Measurements from ENCODE around the gene SS18L1. TPM values are rescaled to one million over a fixed set of nuclear protein-coding genes. Genes with fewer than 3 reads are reported as not detected.

Gene SS18L1
- total and polyA plus RNA-seq, 2 donors (not counting 1 experiment from before 2014, with no cell fraction given) = 4.7 to 7.4 TPM

DNA sequence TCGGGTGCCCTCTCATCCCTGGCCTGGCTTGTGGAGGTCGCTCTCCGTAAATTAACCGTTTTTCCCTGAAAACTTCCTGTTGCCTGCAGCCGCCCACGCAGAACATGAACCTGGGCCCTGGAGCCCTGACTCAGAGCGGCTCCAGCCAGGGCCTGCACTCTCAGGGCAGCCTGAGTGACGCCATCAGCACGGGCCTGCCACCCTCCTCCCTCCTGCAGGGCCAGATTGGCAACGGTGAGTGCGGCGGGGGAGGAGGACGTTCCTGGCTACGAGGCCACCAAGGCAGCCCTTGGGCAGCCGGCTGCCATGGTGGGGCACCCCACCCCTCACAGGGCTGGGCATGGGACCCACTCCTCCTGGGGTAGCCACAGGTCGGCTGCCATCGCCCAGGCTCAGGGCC is 17.8 kb downstream of the SS18L1 start:
- Histone ChIP-seq H4K20me1 (ENCODE audit: control insufficient read depth, extremely low read depth, insufficient read depth, low read length) (no peaks in the 10 kb centered on the region), H3K9me3 (ENCODE audit: control insufficient read depth, insufficient read depth, low read depth, low read length) (no peaks in the 10 kb centered on the region), H3K27ac (ENCODE audit: insufficient read depth, low read length) (no peak overlapping the region), H3K27me3 (ENCODE audit: control insufficient read depth, insufficient read depth, low read length) (no peaks in the 10 kb centered on the region), H3K79me2 (ENCODE audit: control insufficient read depth, insufficient read depth, low read length) (peaks cover 15% of the 10 kb centered on the region), H3K36me3 (ENCODE audit: control insufficient read depth, insufficient read depth, low read length) (peaks cover 18% of the 10 kb centered on the region), H2AFZ (ENCODE audit: low read length) (no peak overlapping the region), H3K4me2 (ENCODE audit: extremely low read depth, insufficient read depth, low read length) (no peak overlapping the region), H3K9ac (ENCODE audit: insufficient read depth, low read length) (no peak overlapping the region), H3K4me1 (ENCODE audit: control insufficient read depth, extremely low read depth, insufficient read depth, low read length) (peaks cover 4% of the 10 kb centered on the region), H3K4me3 (replicated peaks in 1 of 4; ENCODE audit: control extremely low read depth in 1 of 4, insufficient read depth in 1 of 4, low read depth in 3 of 4, low read length in 4 of 4) (no peak overlapping the region)
- DNase-seq (ENCODE audit: low read depth in 2 of 2) = peak in 1 of 2 donors; percentile 92
- no peak for TF ChIP-seq EZH2 (IDR thresholded peaks at IDR 0.05; ENCODE audit: low read length, missing control alignments)
- TF ChIP-seq, protein P1, sequence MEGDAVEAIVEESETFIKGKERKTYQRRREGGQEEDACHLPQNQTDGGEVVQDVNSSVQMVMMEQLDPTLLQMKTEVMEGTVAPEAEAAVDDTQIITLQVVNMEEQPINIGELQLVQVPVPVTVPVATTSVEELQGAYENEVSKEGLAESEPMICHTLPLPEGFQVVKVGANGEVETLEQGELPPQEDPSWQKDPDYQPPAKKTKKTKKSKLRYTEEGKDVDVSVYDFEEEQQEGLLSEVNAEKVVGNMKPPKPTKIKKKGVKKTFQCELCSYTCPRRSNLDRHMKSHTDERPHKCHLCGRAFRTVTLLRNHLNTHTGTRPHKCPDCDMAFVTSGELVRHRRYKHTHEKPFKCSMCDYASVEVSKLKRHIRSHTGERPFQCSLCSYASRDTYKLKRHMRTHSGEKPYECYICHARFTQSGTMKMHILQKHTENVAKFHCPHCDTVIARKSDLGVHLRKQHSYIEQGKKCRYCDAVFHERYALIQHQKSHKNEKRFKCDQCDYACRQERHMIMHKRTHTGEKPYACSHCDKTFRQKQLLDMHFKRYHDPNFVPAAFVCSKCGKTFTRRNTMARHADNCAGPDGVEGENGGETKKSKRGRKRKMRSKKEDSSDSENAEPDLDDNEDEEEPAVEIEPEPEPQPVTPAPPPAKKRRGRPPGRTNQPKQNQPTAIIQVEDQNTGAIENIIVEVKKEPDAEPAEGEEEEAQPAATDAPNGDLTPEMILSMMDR (conservative IDR thresholded peaks at IDR 0.05 in 1 of 2, IDR thresholded peaks at IDR 0.05 in 1 of 2; ENCODE audit: low read depth in 1 of 2, low read length in 2 of 2) = no peak

DNA sequence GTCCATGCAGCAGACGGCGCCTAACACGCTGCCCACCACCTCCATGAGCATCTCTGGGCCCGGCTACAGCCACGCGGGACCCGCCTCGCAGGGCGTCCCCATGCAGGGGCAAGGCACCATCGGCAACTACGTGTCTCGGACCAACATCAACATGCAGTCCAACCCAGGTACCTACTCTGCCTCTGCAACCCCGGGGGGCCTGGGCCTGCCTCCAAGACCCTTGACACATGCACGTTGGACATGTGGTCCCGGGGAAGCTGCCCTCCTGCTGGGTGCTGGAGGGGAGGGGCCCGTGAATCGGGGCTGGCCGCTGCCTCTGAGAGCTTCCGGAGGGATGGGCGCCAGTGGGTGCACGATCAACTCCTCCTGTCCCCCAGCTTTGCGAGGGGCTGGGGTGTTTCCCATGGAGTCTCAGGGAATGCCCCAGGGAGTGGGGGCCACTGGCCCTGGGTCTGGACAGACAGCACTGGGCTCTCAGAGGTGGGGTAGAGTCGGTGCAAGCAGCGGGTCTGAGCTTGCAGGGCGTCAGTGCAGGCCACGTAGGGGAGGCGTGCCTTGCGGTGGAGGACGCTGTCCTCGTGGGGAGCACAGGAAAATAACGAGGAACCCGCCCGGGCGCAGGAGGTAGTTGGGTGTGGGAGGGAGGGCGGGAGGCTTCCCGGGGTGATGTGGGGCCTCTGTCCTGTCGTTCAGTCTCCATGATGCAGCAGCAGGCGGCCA is 19.4 kb downstream of the SS18L1 start:
- no peak overlapping the region for H3K4me3 ChIP-seq (replicated peaks in 1 of 4; ENCODE audit: control extremely low read depth in 1 of 4, insufficient read depth in 1 of 4, low read depth in 3 of 4, low read length in 4 of 4)
- H3K27ac ChIP-seq (ENCODE audit: insufficient read depth, low read length) = no peak overlapping the region
- no peak overlapping the region for H2AFZ ChIP-seq (ENCODE audit: low read length)
- no peak overlapping the region for H3K4me2 ChIP-seq (ENCODE audit: extremely low read depth, insufficient read depth, low read length)
- H3K27me3 ChIP-seq (ENCODE audit: control insufficient read depth, insufficient read depth, low read length) = no peaks in the 10 kb centered on the region
- TF ChIP-seq, protein P1 (conservative IDR thresholded peaks at IDR 0.05 in 1 of 2, IDR thresholded peaks at IDR 0.05 in 1 of 2; ENCODE audit: low read depth in 1 of 2, low read length in 2 of 2) = no peak
- TF ChIP-seq EZH2 (IDR thresholded peaks at IDR 0.05; ENCODE audit: low read length, missing control alignments) = no peak
- no peak for DNase-seq (ENCODE audit: low read depth in 2 of 2)
- peaks cover 4% of the 10 kb centered on the region for H3K4me1 ChIP-seq (ENCODE audit: control insufficient read depth, extremely low read depth, insufficient read depth, low read length)
- H3K9ac ChIP-seq (ENCODE audit: insufficient read depth, low read length) = no peak overlapping the region
- H3K9me3 ChIP-seq (ENCODE audit: control insufficient read depth, insufficient read depth, low read depth, low read length) = no peaks in the 10 kb centered on the region
- H3K79me2 ChIP-seq (ENCODE audit: control insufficient read depth, insufficient read depth, low read length) = peaks cover 3% of the 10 kb centered on the region
- no peaks in the 10 kb centered on the region for H4K20me1 ChIP-seq (ENCODE audit: control insufficient read depth, extremely low read depth, insufficient read depth, low read length)
- H3K36me3 ChIP-seq (ENCODE audit: control insufficient read depth, insufficient read depth, low read length) = peaks cover 21% of the 10 kb centered on the region

DNA sequence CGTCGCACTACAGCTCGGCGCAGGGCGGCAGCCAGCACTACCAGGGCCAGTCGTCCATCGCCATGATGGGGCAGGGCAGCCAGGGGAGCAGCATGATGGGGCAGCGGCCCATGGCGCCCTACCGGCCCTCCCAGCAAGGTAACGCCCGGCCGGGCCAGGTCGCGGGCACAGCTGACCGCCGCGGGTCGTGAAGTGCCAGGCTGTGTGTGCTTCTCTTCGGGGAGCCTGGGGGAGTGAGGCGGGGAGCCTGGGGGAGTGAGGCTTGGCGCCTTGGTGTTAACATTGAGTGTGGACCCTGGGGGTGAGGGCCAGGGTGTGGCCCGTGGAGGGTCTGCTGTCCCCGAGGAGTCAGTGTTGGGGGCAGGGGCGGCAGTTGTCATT is 19.9 kb downstream of the SS18L1 start:
- H3K36me3 ChIP-seq (ENCODE audit: control insufficient read depth, insufficient read depth, low read length) = peaks cover 22% of the 10 kb centered on the region
- H3K27ac ChIP-seq (ENCODE audit: insufficient read depth, low read length) = no peak overlapping the region
- no peak for DNase-seq (ENCODE audit: low read depth in 2 of 2)
- peaks cover 2% of the 10 kb centered on the region for H3K79me2 ChIP-seq (ENCODE audit: control insufficient read depth, insufficient read depth, low read length)
- H3K9me3 ChIP-seq (ENCODE audit: control insufficient read depth, insufficient read depth, low read depth, low read length) = no peaks in the 10 kb centered on the region
- no peak overlapping the region for H3K4me3 ChIP-seq (replicated peaks in 1 of 4; ENCODE audit: control extremely low read depth in 1 of 4, insufficient read depth in 1 of 4, low read depth in 3 of 4, low read length in 4 of 4)
- no peak overlapping the region for H3K4me2 ChIP-seq (ENCODE audit: extremely low read depth, insufficient read depth, low read length)
- H4K20me1 ChIP-seq (ENCODE audit: control insufficient read depth, extremely low read depth, insufficient read depth, low read length) = no peaks in the 10 kb centered on the region
- no peak overlapping the region for H2AFZ ChIP-seq (ENCODE audit: low read length)
- H3K4me1 ChIP-seq (ENCODE audit: control insufficient read depth, extremely low read depth, insufficient read depth, low read length) = peaks cover 4% of the 10 kb centered on the region
- H3K9ac ChIP-seq (ENCODE audit: insufficient read depth, low read length) = no peak overlapping the region
- no peaks in the 10 kb centered on the region for H3K27me3 ChIP-seq (ENCODE audit: control insufficient read depth, insufficient read depth, low read length)
- TF ChIP-seq EZH2 (IDR thresholded peaks at IDR 0.05; ENCODE audit: low read length, missing control alignments) = no peak

Measured in fibroblast of lung (primary cell).